GM23338 (cell line): ENCODE measurements around the gene HIGD1B. TPM values are rescaled to one million over a fixed set of nuclear protein-coding genes. Genes with fewer than 3 reads are reported as not detected.

Experiments
- ATAC-seq: fragments of 200-7000 bp; cut with Tn5 transposase; 3 replicates; pipeline ENCODE4 v1.9.1; 2020
- DNase-seq: peaks from one replicate; pipeline ENCODE4 v3.0.0-alpha.2; 2015; ENCODE audit warnings: low spot score
- H2AFZ ChIP-seq: fragments of 200-600 bp; sonication (generic); 2 replicates; pipeline ENCODE4 v1.8.0; 2016; ENCODE audit warnings: antibody characterized with exemption, mild to moderate bottlenecking, moderate library complexity
- H3F3A ChIP-seq: fragments of 200-600 bp; sonication (generic); replicated peaks from 2 replicates; pipeline ENCODE4 v1.8.0; 2017; ENCODE audit warnings: antibody characterized with exemption, mixed run types, low read depth
- H3K27ac ChIP-seq: fragments of 200-600 bp; sonication (generic); 2 replicates; pipeline ENCODE4 v1.6.1; 2016; ENCODE audit warnings: low read depth
- H3K27me3 ChIP-seq: fragments of 200-600 bp; sonication (generic); 2 replicates; pipeline ENCODE4 v1.8.0; 2016; ENCODE audit warnings: mild to moderate bottlenecking, mixed run types, moderate library complexity; ENCODE audit not compliant: insufficient read depth
- H3K36me3 ChIP-seq: fragments of 200-600 bp; sonication (generic); 2 replicates; pipeline ENCODE4 v1.8.0; 2016; ENCODE audit warnings: mild to moderate bottlenecking; ENCODE audit not compliant: insufficient read depth
- H3K4me1 ChIP-seq: fragments of 200-600 bp; sonication (generic); 2 replicates; pipeline ENCODE4 v1.8.0; 2016; ENCODE audit warnings: mild to moderate bottlenecking, moderate library complexity; ENCODE audit not compliant: insufficient read depth
- H3K4me2 ChIP-seq: fragments of 200-600 bp; sonication (generic); 2 replicates; pipeline ENCODE4 v1.7.1; 2017; ENCODE audit warnings: mixed run types
- H3K4me3 ChIP-seq: fragments of 200-600 bp; sonication (generic); 2 replicates; pipeline ENCODE4 v1.6.1; 2016; ENCODE audit warnings: mixed run types
- H3K79me2 ChIP-seq: fragments of 200-600 bp; sonication (generic); replicated peaks from 2 replicates; pipeline ENCODE4 v1.8.0; 2017; ENCODE audit warnings: mild to moderate bottlenecking; ENCODE audit not compliant: insufficient read depth
- H3K9me2 ChIP-seq: fragments of 200-600 bp; sonication (generic); 2 replicates; pipeline ENCODE4 v1.8.0; 2017; ENCODE audit not compliant: insufficient read depth
- H4K20me1 ChIP-seq: fragments of 200-600 bp; sonication (generic); replicated peaks from 2 replicates; pipeline ENCODE4 v1.8.0; 2017; ENCODE audit warnings: mild to moderate bottlenecking; ENCODE audit not compliant: insufficient read depth
- H3K27ac Mint-ChIP-seq: 2 replicates; pipeline ENCODE4 v1.8.0; 2020; ENCODE audit warnings: inconsistent platforms, mild to moderate bottlenecking, moderate library complexity, mixed read lengths
- H3K27me3 Mint-ChIP-seq: 3 replicates; pipeline ENCODE4 v1.8.0; 2022; ENCODE audit warnings: low read depth, mild to moderate bottlenecking, moderate library complexity, mixed read lengths, inconsistent platforms; ENCODE audit not compliant: insufficient read depth, poor library complexity
- H3K36me3 Mint-ChIP-seq: 3 replicates; pipeline ENCODE4 v1.8.0; 2021; ENCODE audit warnings: low read depth, mild to moderate bottlenecking, inconsistent platforms, moderate library complexity, mixed read lengths
- H3K4me1 Mint-ChIP-seq: 3 replicates; pipeline ENCODE4 v1.8.0; 2020; ENCODE audit warnings: mild to moderate bottlenecking, inconsistent platforms, mixed read lengths
- H3K4me3 Mint-ChIP-seq: 3 replicates; pipeline ENCODE4 v1.8.0; 2021; ENCODE audit warnings: moderate library complexity, mild to moderate bottlenecking, inconsistent platforms, mixed read lengths
- H3K9me3 Mint-ChIP-seq: 3 replicates; pipeline ENCODE4 v1.8.0; 2020; ENCODE audit warnings: moderate library complexity, mild to moderate bottlenecking, inconsistent platforms, mixed read lengths
- CREB1 ChIP-seq: fragments of 250-450 bp; sonication (Bioruptor Pico); IDR thresholded peaks from 2 replicates; pipeline ENCODE4 v1.5.0; 2020; ENCODE audit warnings: low read depth, mild to moderate bottlenecking, moderate library complexity
- EZH2phosphoT487 ChIP-seq: fragments of 200-600 bp; sonication (generic); IDR thresholded peaks from one replicate; pipeline ENCODE4 v1.8.1; 2018; ENCODE audit warnings: antibody characterized with exemption; ENCODE audit not compliant: unreplicated experiment
- NANOG ChIP-seq: IDR thresholded peaks from 2 replicates; pipeline ENCODE4 v1.6.1; 2016; ENCODE audit warnings: antibody characterized with exemption, borderline replicate concordance
- POLR2AphosphoS5 ChIP-seq: IDR thresholded peaks from 2 replicates; pipeline ENCODE4 v1.6.1; 2016; ENCODE audit warnings: antibody characterized with exemption, low read depth
- STAT1 ChIP-seq: IDR thresholded peaks from one replicate; pipeline ENCODE4 v1.6.1; 2016; ENCODE audit warnings: antibody characterized with exemption; ENCODE audit not compliant: unreplicated experiment
- ZNF114 ChIP-seq: fragments of 250-450 bp; sonication (Bioruptor Pico); IDR thresholded peaks from 2 replicates; pipeline ENCODE4 v1.5.0; 2020; ENCODE audit warnings: mild to moderate bottlenecking, moderate library complexity
- polyA plus RNA-seq: library from polyadenylated mRNA; unstranded; fragments of >200 nt; fragmentation: Nextera tagmentation; extraction: Ambion mirVana; gene quantifications from 2 replicates; pipeline ENCODE4 v1.2.1, GENCODE V29; 2016
- total RNA-seq: library from RNA; depleted of rRNA; stranded (reverse); fragments of >200 nt; shearing (Covaris generic); gene quantifications from 2 replicates; pipeline ENCODE4 v1.2.3, GENCODE V29; 2014
- TF ChIP-seq, protein P1 (sequence below), 2 experiments: fragments of 200-600 bp in 1 of 2; sonication (generic) in 1 of 2; conservative IDR thresholded peaks; 2 replicates each; pipeline versions ENCODE4 v1.5.1 to v1.6.1; 2016 to 2017; ENCODE audit warnings: antibody characterized with exemption in 2 of 2, low read depth in 2 of 2, mild to moderate bottlenecking in 2 of 2, moderate library complexity in 1 of 2
- TF ChIP-seq, protein P2 (sequence below): fragments of 250-450 bp; sonication (Bioruptor Pico); IDR thresholded peaks from 2 replicates; pipeline ENCODE4 v1.5.0; 2020; ENCODE audit warnings: mild to moderate bottlenecking, moderate library complexity

The HIGD1B gene
- total and polyA plus RNA-seq, 2 experiments from 2014 or later: not detected

GRCh38 chr17:44877121-44877520, 29.4 kb downstream of the HIGD1B start (continued):
- TF ChIP-seq POLR2AphosphoS5: no peak
- TF ChIP-seq STAT1: no peak

DNA sequence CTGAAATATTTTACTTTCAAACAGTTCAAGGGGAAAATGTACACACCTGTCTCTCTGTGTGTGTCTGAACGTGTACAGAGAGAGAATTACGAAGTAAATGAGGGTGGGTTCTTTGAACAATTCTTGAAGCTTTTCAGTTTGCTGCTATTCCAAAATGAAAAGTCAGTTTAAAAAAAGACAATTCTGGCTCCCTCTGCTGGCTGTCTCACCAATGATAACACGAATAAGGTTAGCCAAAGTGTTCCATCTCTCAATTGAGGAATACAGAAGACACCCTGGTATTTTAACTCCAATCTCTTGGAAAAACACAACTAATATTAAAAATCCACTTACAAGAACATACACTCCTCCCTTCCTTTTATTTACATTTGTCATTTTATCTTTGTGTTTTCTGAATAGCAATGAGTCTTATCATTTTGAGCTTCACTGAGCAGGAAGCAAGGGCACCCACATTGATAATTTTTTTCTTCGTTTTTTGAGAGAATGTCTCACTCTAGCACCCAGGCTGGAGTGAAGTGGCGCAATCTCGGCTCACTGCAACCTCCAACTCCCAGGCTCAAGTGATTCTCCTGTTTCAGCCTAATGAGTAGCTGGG, 31.0 kb downstream of the HIGD1B start:
- no peak for TF ChIP-seq ZNF114 (CRISPR knock-in tag)
- TF ChIP-seq, protein P1, sequence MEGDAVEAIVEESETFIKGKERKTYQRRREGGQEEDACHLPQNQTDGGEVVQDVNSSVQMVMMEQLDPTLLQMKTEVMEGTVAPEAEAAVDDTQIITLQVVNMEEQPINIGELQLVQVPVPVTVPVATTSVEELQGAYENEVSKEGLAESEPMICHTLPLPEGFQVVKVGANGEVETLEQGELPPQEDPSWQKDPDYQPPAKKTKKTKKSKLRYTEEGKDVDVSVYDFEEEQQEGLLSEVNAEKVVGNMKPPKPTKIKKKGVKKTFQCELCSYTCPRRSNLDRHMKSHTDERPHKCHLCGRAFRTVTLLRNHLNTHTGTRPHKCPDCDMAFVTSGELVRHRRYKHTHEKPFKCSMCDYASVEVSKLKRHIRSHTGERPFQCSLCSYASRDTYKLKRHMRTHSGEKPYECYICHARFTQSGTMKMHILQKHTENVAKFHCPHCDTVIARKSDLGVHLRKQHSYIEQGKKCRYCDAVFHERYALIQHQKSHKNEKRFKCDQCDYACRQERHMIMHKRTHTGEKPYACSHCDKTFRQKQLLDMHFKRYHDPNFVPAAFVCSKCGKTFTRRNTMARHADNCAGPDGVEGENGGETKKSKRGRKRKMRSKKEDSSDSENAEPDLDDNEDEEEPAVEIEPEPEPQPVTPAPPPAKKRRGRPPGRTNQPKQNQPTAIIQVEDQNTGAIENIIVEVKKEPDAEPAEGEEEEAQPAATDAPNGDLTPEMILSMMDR (conservative IDR thresholded peaks at IDR 0.05; ENCODE audit: low read depth in 2 of 2): peak; percentile 68 to 84
- no peak overlapping the region for H2AFZ ChIP-seq

GRCh38 chr17:44879376-44879775, 31.7 kb downstream of the HIGD1B start:
- H3K4me2 ChIP-seq: no peak overlapping the region
- peaks cover 22% of the 10 kb centered on the region; the same call in 1 of the 2 replicates for H3F3A ChIP-seq
- no peaks in the 10 kb centered on the region for H3K4me1 ChIP-seq
- no peak for TF ChIP-seq EZH2phosphoT487
- TF ChIP-seq, protein P2, sequence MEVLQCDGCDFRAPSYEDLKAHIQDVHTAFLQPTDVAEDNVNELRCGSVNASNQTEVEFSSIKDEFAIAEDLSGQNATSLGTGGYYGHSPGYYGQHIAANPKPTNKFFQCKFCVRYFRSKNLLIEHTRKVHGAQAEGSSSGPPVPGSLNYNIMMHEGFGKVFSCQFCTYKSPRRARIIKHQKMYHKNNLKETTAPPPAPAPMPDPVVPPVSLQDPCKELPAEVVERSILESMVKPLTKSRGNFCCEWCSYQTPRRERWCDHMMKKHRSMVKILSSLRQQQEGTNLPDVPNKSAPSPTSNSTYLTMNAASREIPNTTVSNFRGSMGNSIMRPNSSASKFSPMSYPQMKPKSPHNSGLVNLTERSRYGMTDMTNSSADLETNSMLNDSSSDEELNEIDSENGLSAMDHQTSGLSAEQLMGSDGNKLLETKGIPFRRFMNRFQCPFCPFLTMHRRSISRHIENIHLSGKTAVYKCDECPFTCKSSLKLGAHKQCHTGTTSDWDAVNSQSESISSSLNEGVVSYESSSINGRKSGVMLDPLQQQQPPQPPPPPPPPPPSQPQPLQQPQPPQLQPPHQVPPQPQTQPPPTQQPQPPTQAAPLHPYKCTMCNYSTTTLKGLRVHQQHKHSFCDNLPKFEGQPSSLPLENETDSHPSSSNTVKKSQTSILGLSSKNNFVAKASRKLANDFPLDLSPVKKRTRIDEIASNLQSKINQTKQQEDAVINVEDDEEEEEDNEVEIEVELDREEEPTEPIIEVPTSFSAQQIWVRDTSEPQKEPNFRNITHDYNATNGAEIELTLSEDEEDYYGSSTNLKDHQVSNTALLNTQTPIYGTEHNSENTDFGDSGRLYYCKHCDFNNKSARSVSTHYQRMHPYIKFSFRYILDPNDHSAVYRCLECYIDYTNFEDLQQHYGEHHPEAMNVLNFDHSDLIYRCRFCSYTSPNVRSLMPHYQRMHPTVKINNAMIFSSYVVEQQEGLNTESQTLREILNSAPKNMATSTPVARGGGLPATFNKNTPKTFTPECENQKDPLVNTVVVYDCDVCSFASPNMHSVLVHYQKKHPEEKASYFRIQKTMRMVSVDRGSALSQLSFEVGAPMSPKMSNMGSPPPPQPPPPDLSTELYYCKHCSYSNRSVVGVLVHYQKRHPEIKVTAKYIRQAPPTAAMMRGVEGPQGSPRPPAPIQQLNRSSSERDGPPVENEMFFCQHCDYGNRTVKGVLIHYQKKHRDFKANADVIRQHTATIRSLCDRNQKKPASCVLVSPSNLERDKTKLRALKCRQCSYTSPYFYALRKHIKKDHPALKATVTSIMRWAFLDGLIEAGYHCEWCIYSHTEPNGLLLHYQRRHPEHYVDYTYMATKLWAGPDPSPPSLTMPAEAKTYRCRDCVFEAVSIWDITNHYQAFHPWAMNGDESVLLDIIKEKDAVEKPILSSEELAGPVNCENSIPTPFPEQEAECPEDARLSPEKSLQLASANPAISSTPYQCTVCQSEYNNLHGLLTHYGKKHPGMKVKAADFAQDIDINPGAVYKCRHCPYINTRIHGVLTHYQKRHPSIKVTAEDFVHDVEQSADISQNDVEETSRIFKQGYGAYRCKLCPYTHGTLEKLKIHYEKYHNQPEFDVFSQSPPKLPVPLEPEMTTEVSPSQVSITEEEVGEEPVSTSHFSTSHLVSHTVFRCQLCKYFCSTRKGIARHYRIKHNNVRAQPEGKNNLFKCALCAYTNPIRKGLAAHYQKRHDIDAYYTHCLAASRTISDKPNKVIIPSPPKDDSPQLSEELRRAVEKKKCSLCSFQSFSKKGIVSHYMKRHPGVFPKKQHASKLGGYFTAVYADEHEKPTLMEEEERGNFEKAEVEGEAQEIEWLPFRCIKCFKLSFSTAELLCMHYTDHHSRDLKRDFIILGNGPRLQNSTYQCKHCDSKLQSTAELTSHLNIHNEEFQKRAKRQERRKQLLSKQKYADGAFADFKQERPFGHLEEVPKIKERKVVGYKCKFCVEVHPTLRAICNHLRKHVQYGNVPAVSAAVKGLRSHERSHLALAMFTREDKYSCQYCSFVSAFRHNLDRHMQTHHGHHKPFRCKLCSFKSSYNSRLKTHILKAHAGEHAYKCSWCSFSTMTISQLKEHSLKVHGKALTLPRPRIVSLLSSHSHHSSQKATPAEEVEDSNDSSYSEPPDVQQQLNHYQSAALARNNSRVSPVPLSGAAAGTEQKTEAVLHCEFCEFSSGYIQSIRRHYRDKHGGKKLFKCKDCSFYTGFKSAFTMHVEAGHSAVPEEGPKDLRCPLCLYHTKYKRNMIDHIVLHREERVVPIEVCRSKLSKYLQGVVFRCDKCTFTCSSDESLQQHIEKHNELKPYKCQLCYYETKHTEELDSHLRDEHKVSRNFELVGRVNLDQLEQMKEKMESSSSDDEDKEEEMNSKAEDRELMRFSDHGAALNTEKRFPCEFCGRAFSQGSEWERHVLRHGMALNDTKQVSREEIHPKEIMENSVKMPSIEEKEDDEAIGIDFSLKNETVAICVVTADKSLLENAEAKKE (CRISPR knock-in tag): no peak
- TF ChIP-seq POLR2AphosphoS5: no peak
- TF ChIP-seq CREB1 (CRISPR knock-in tag): no peak
- no peak for TF ChIP-seq NANOG
- no peak for TF ChIP-seq STAT1
- no peak for TF ChIP-seq ZNF114 (CRISPR knock-in tag)
- TF ChIP-seq, protein P1 (conservative IDR thresholded peaks at IDR 0.05; ENCODE audit: low read depth in 2 of 2): no peak
- H3K4me1 Mint-ChIP-seq: no peaks in the 10 kb centered on the region
- ATAC-seq (no peak), DNase-seq (no peak)
- H3K27me3 Mint-ChIP-seq: peaks cover 3% of the 10 kb centered on the region
- H3K36me3 Mint-ChIP-seq: peaks cover 79% of the 10 kb centered on the region
- no peaks in the 10 kb centered on the region for H3K9me2 ChIP-seq
- no peak overlapping the region for H2AFZ ChIP-seq
- H3K27ac ChIP-seq: no peak overlapping the region
- no peak overlapping the region for H3K4me3 Mint-ChIP-seq
- H4K20me1 ChIP-seq: peaks cover 8% of the 10 kb centered on the region
- H3K9me3 Mint-ChIP-seq: no peaks in the 10 kb centered on the region
- H3K4me3 ChIP-seq: no peak overlapping the region
- no peak overlapping the region for H3K27ac Mint-ChIP-seq
- H3K79me2 ChIP-seq: no peaks in the 10 kb centered on the region; the same call in 1 of the 2 replicates
- H3K27me3 ChIP-seq: no peaks in the 10 kb centered on the region
- H3K36me3 ChIP-seq: peaks cover 77% of the 10 kb centered on the region

More for the DNA sequence above, 31.0 kb downstream of the HIGD1B start:
- Histone ChIP-seq H4K20me1 (peaks cover 5% of the 10 kb centered on the region), H3F3A (peaks cover 22% of the 10 kb centered on the region; the same call in 1 of the 2 replicates), H3K4me1 (no peaks in the 10 kb centered on the region), H3K4me2 (no peak overlapping the region), H3K4me3 (no peak overlapping the region), H3K27me3 (no peaks in the 10 kb centered on the region), H3K36me3 (peaks cover 77% of the 10 kb centered on the region), H3K9me2 (no peaks in the 10 kb centered on the region), H3K27ac (no peak overlapping the region), H3K79me2 (no peaks in the 10 kb centered on the region; the same call in 1 of the 2 replicates)
- Mint-ChIP-seq H3K27me3 (peaks cover 3% of the 10 kb centered on the region), H3K4me3 (no peak overlapping the region), H3K9me3 (no peaks in the 10 kb centered on the region), H3K36me3 (peaks cover 80% of the 10 kb centered on the region), H3K27ac (no peak overlapping the region; the same call in 1 of the 2 replicates), H3K4me1 (no peaks in the 10 kb centered on the region)
- ATAC-seq (no peak), DNase-seq (peak; percentile 72)
